Endodermal cell (in vitro differentiated cells): ENCODE measurements around the gene ERAP2. TPM values are rescaled to one million over a fixed set of nuclear protein-coding genes. Genes with fewer than 3 reads are reported as not detected.
"Not testable (repeated sequence)": the region's sequence is repeated elsewhere in the genome, so short reads cannot be mapped to it uniquely, and the experiment has no call there.

ENCODE experiments used
- DNase-seq: peaks from one replicate; pipeline ENCODE4 v3.0.0-alpha.2; 2017
- H3K27ac ChIP-seq: 2 replicates; pipeline ENCODE4 v1.5.1; 2013; ENCODE audit warnings: mild to moderate bottlenecking, low read depth, low read length, moderate library complexity
- H3K27me3 ChIP-seq: 2 replicates; pipeline ENCODE4 v1.6.1; 2013; ENCODE audit warnings: mild to moderate bottlenecking, low read length, moderate library complexity; ENCODE audit not compliant: insufficient read depth, control insufficient read depth, poor library complexity, severe bottlenecking
- H3K36me3 ChIP-seq: 2 replicates; pipeline ENCODE4 v1.7.0; 2013; ENCODE audit warnings: mild to moderate bottlenecking, low read length, moderate library complexity; ENCODE audit not compliant: control insufficient read depth, insufficient read depth
- H3K4me1 ChIP-seq: one replicate; pipeline ENCODE4 v1.7.0; 2013; ENCODE audit warnings: low read length; ENCODE audit not compliant: control insufficient read depth, insufficient read depth
- H3K4me3 ChIP-seq: 2 replicates; pipeline ENCODE4 v1.5.1; 2013; ENCODE audit warnings: mild to moderate bottlenecking, low read length, moderate library complexity
- H3K9ac ChIP-seq: 2 replicates; pipeline ENCODE4 v1.6.1; 2013; ENCODE audit warnings: mild to moderate bottlenecking, low read length, moderate library complexity; ENCODE audit not compliant: poor library complexity, severe bottlenecking; ENCODE audit errors: extremely low read depth
- H3K9me3 ChIP-seq: 2 replicates; pipeline ENCODE4 v1.6.1; 2013; ENCODE audit warnings: mild to moderate bottlenecking, low read length, moderate library complexity; ENCODE audit not compliant: control insufficient read depth
- H3K27ac Mint-ChIP-seq: 2 replicates; pipeline ENCODE4 v1.8.0; 2020; ENCODE audit warnings: mixed read lengths
- H3K27me3 Mint-ChIP-seq: 2 replicates; pipeline ENCODE4 v1.8.0; 2021; ENCODE audit warnings: mild to moderate bottlenecking, mixed read lengths; ENCODE audit not compliant: insufficient read depth
- H3K36me3 Mint-ChIP-seq: 2 replicates; pipeline ENCODE4 v1.8.0; 2020; ENCODE audit warnings: low read depth, mixed read lengths
- H3K4me1 Mint-ChIP-seq: 2 replicates; pipeline ENCODE4 v1.8.0; 2020; ENCODE audit warnings: mixed read lengths
- H3K4me3 Mint-ChIP-seq: 2 replicates; pipeline ENCODE4 v1.8.0; 2020; ENCODE audit warnings: mild to moderate bottlenecking, moderate library complexity, mixed read lengths
- H3K9me3 Mint-ChIP-seq: 2 replicates; pipeline ENCODE4 v1.8.0; 2020; ENCODE audit warnings: mild to moderate bottlenecking, mixed read lengths
- WGBS, 2 experiments: methylation state at CpG; one replicate each; pipeline versions ENCODE4 v1.1.5 to v1.1.7; 2013; ENCODE audit warnings: missing lambda C conversion rate in 2 of 2, mixed read lengths in 1 of 2; ENCODE audit not compliant: insufficient coverage in 1 of 2, insufficient read length in 1 of 2; 5-methylcytosine and 5-hydroxymethylcytosine counted together
- total RNA-seq, 2 donors: library from RNA; stranded (reverse); fragmentation: NEBNext Ultra II Directional in 1 of 2; extraction: Animal tissue kit (Norgen Biotek cat#: 25700) in 1 of 2; gene quantifications; 2 replicates in 1 of 2; 3 replicates in 1 of 2; pipeline ENCODE4 v1.2.1, GENCODE V29; 2021
- TF ChIP-seq, protein P1 (sequence below): fragments of 200-600 bp; sonication (generic); conservative IDR thresholded peaks from 2 replicates; pipeline ENCODE4 v1.5.0; 2021; ENCODE audit warnings: antibody characterized with exemption, mild to moderate bottlenecking

ERAP2 gene
- total RNA-seq, 2 donors from 2014 or later, result not detected

DNA sequence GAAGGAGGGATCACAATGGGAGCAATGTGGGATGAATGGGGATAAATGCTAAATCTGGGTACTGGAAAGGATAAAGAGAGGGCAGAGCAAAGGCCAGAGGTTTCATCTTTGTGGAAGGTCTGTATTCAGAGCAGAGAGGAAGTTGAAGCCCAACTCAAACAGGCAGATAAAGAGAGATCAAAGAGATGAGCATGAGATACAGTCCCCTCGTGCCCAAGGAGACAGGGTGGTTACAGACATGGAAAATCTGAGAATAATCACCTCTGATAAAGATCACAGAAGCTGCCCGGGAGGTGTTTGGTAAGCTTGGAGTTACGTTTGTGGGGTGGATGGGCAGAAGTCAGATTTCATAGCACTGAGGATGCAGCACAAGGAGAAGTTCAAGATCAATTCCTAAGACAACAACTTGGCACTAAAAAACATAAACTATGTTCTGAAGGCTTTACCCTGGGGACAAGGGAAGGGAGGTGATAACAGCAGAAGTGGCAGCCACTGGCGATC lies 459 bp upstream of the ERAP2 start:
- 30 to 48% methylated on average over 1 to 4 of the region's 4 CpGs for WGBS, 2 experiments
- Histone ChIP-seq H3K9me3 (no peaks in the 10 kb centered on the region), H3K27me3 (no peaks in the 10 kb centered on the region), H3K4me1 (peaks cover 9% of the 10 kb centered on the region), H3K27ac (no peak overlapping the region), H3K4me3 (peak overlapping the region; percentile 30), H3K9ac (no peak overlapping the region), H3K36me3 (no peaks in the 10 kb centered on the region)
- H3K4me3 Mint-ChIP-seq, result no peak overlapping the region
- H3K36me3 Mint-ChIP-seq, result no peaks in the 10 kb centered on the region
- peaks cover 23% of the 10 kb centered on the region for H3K4me1 Mint-ChIP-seq
- no peak overlapping the region for H3K27ac Mint-ChIP-seq
- H3K27me3 Mint-ChIP-seq, result peaks cover 2% of the 10 kb centered on the region
- no peak for DNase-seq
- no peaks in the 10 kb centered on the region for H3K9me3 Mint-ChIP-seq
- TF ChIP-seq, protein P1, sequence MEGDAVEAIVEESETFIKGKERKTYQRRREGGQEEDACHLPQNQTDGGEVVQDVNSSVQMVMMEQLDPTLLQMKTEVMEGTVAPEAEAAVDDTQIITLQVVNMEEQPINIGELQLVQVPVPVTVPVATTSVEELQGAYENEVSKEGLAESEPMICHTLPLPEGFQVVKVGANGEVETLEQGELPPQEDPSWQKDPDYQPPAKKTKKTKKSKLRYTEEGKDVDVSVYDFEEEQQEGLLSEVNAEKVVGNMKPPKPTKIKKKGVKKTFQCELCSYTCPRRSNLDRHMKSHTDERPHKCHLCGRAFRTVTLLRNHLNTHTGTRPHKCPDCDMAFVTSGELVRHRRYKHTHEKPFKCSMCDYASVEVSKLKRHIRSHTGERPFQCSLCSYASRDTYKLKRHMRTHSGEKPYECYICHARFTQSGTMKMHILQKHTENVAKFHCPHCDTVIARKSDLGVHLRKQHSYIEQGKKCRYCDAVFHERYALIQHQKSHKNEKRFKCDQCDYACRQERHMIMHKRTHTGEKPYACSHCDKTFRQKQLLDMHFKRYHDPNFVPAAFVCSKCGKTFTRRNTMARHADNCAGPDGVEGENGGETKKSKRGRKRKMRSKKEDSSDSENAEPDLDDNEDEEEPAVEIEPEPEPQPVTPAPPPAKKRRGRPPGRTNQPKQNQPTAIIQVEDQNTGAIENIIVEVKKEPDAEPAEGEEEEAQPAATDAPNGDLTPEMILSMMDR, result no peak

DNA sequence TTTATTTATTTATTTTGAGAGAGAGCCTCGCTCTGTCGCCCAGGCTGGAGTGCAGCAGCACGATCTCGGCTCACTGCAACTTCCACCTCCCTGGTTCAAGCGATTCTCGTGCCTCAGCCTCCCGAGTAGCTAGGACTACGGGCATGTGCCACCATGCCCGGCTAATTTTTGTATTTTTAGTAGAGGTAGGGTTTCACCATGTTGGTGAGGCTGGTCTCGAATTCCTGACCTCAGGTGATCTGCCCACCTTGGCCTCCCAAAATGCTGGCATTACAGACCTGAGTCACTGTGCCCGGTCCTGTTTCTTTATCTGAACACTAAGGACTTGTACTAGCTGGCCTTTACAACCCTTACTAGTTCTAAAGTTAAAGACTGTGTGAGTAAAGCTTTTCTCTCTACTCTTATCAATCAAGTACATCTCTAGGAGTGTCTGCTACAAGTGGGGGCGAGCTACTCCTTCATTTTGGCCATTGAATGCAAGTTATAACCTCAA lies 723 bp downstream of the ERAP2 start:
- H3K36me3 ChIP-seq, H3K9me3 Mint-ChIP-seq, H3K9ac ChIP-seq, H3K4me3 Mint-ChIP-seq, H3K9me3 ChIP-seq, H3K36me3 Mint-ChIP-seq, H3K27ac Mint-ChIP-seq, H3K27me3 Mint-ChIP-seq, H3K27ac ChIP-seq, H3K4me1 ChIP-seq, DNase-seq, H3K4me3 ChIP-seq, H3K27me3 ChIP-seq: not testable (repeated sequence)
- 84 to 89% methylated on average over 8 to 12 of the region's 12 CpGs for WGBS, 2 experiments
- H3K4me1 Mint-ChIP-seq, result peaks cover 23% of the 10 kb centered on the region

- 86 to 100% methylated on average over 3 of the region's 3 CpGs for WGBS, 2 experiments
These were observed 3.4 kb downstream of the ERAP2 start for GRCh38 chr5:96879665-96880064.

More at GRCh38 chr5:96879665-96880064, 3.4 kb downstream of the ERAP2 start:
- TF ChIP-seq, protein P1, result no peak
- Mint-ChIP-seq H3K27ac (no peak overlapping the region), H3K27me3 (peaks cover 2% of the 10 kb centered on the region), H3K4me1 (peaks cover 19% of the 10 kb centered on the region), H3K4me3 (no peak overlapping the region), H3K36me3 (no peaks in the 10 kb centered on the region), H3K9me3 (no peaks in the 10 kb centered on the region)
- DNase-seq, result no peak
- H3K9me3 ChIP-seq, result no peaks in the 10 kb centered on the region
- H3K27ac ChIP-seq, result no peak overlapping the region
- H3K4me1 ChIP-seq, result peaks cover 9% of the 10 kb centered on the region
- no peaks in the 10 kb centered on the region for H3K27me3 ChIP-seq
- H3K4me3 ChIP-seq, result no peak overlapping the region
- H3K36me3 ChIP-seq, result no peaks in the 10 kb centered on the region
- no peak overlapping the region for H3K9ac ChIP-seq
